Measurements from ENCODE around the gene TEX264. TPM values are rescaled to one million over a fixed set of nuclear protein-coding genes. Genes with fewer than 3 reads are reported as not detected.
A peak's percentile ranks its signal among the peaks of the same experiment; 100 is the strongest.

TEX264 gene
- total and polyA plus RNA-seq, 2 of the 13 experiments (the other 11 are each of a cell fraction or from before 2014, with no cell fraction given) = 35.2 to 52.1 TPM

DNA sequence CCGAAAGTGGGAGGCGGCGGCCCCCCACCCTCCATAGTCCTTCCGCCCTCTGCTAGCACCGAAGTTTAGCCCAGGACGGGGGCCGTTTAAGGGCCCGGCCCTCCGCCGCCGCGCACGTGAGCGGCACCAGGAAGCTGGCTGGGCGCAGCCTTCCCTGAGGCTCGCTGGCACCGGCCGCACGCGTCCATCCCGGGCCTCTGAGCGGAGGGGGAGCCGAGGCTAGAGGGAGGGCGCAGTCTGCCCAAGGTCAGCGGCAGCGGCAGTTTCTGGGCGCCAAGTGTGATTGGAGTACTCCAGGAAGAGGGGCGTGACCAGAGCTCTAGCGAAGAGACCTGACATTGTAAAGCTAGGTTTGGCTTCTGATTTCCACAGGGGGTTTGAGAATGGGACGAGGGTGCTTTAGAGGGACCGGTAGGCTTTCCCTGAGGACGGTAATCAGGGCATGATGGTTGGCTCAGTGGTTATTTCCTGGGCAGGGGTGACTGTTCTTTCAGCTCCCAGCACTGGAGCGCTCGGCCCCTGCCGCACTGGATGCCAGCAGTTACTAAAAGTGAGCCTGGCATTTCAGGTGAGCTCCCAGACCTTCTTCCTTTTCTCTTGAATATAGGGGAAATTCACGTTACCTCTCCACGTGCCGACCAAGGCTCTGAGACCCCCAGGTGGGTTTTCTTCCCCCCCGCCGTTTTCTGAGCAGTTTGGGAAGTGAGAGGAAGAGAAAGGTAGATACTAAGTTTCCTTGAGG, 853 bp downstream of the TEX264 start (continued):
- TF ChIP-seq ZNF7 (CRISPR knock-in tag; IDR thresholded peaks at IDR 0.05) (no peak), BHLHE40 (IDR thresholded peaks at IDR 0.05; ENCODE audit: low read length) (peak; percentile 91), SKIL (CRISPR knock-in tag; IDR thresholded peaks at IDR 0.05; ENCODE audit: borderline replicate concordance) (peak; percentile 24), ZNF672 (CRISPR knock-in tag; IDR thresholded peaks at IDR 0.05) (no peak), SMAD9 (CRISPR knock-in tag; IDR thresholded peaks at IDR 0.05) (0 out of 2 replicates have a peak, but pooled peaks have one; percentile 50), RXRB (CRISPR knock-in tag; IDR thresholded peaks at IDR 0.05; ENCODE audit: borderline replicate concordance) (peak; percentile 34), ZXDC (CRISPR knock-in tag; IDR thresholded peaks at IDR 0.05) (peak; percentile 29; the same call in 1 of the 2 replicates), ZNF430 (CRISPR knock-in tag; IDR thresholded peaks at IDR 0.05) (peak; percentile 81; the same call in 1 of the 2 replicates), PHF20 (CRISPR knock-in tag; IDR thresholded peaks at IDR 0.05) (no peak), ZNF335 (CRISPR knock-in tag; IDR thresholded peaks at IDR 0.05) (no peak), ZFX (CRISPR knock-in tag; IDR thresholded peaks at IDR 0.05; ENCODE audit: low read depth) (peak; percentile 86), FOXK2 (IDR thresholded peaks at IDR 0.05) (no peak), ZNF232 (CRISPR knock-in tag; IDR thresholded peaks at IDR 0.05; ENCODE audit: borderline replicate concordance) (no peak), MAFK (conservative IDR thresholded peaks at IDR 0.05 in 1 of 2, IDR thresholded peaks at IDR 0.05 in 1 of 2; ENCODE audit: low read length in 2 of 2) (no peak), ZNF20 (CRISPR knock-in tag; IDR thresholded peaks at IDR 0.05) (no peak), GLI4 (CRISPR knock-in tag; IDR thresholded peaks at IDR 0.05; ENCODE audit: borderline replicate concordance) (0 out of 2 replicates have a peak, but pooled peaks have one; percentile 92), ZNF224 (CRISPR knock-in tag; IDR thresholded peaks at IDR 0.05) (peak; percentile 91; the same call in 1 of the 2 replicates), ZNF629 (CRISPR knock-in tag; conservative IDR thresholded peaks at IDR 0.05) (no peak), ZNF317 (CRISPR knock-in tag; IDR thresholded peaks at IDR 0.05) (no peak; the same call in 1 of the 2 replicates), ZIK1 (CRISPR knock-in tag; IDR thresholded peaks at IDR 0.05; ENCODE audit: borderline replicate concordance, low read depth) (peak; percentile 11; the same call in 1 of the 2 replicates), ZNF329 (CRISPR knock-in tag; IDR thresholded peaks at IDR 0.05; ENCODE audit: low read depth) (no peak; the same call in 1 of the 2 replicates)
- TF ChIP-seq, protein P1, sequence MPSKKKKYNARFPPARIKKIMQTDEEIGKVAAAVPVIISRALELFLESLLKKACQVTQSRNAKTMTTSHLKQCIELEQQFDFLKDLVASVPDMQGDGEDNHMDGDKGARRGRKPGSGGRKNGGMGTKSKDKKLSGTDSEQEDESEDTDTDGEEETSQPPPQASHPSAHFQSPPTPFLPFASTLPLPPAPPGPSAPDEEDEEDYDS (CRISPR knock-in tag; IDR thresholded peaks at IDR 0.05) = peak; percentile 63; the same call in 1 of the 2 replicates
- TF ChIP-seq, protein P2, sequence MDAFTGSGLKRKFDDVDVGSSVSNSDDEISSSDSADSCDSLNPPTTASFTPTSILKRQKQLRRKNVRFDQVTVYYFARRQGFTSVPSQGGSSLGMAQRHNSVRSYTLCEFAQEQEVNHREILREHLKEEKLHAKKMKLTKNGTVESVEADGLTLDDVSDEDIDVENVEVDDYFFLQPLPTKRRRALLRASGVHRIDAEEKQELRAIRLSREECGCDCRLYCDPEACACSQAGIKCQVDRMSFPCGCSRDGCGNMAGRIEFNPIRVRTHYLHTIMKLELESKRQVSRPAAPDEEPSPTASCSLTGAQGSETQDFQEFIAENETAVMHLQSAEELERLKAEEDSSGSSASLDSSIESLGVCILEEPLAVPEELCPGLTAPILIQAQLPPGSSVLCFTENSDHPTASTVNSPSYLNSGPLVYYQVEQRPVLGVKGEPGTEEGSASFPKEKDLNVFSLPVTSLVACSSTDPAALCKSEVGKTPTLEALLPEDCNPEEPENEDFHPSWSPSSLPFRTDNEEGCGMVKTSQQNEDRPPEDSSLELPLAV (CRISPR knock-in tag; conservative IDR thresholded peaks at IDR 0.05; ENCODE audit: low read depth) = no peak
